Measurements from ENCODE around the gene HSD3B1.

DNA sequence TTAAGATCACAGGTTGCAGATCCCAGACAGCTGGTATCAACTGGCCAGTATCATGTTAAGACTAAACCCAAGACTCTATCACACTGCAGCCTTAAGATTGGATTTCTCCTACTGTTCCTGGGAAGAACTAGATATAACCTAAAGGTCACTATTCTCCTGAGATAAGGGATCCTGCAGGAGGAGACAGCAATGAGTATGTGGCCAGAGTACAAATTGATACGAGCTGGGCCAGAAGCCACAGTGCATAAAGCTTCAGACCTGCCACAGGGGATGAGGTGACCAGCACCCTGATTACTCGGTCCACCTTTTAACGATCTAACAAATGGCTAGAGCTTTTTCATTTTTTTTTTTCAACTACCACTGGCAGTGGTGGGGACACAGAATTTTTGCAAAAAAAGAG lies 31.0 kb downstream of the HSD3B1 start:
- TF ChIP-seq, protein P1, sequence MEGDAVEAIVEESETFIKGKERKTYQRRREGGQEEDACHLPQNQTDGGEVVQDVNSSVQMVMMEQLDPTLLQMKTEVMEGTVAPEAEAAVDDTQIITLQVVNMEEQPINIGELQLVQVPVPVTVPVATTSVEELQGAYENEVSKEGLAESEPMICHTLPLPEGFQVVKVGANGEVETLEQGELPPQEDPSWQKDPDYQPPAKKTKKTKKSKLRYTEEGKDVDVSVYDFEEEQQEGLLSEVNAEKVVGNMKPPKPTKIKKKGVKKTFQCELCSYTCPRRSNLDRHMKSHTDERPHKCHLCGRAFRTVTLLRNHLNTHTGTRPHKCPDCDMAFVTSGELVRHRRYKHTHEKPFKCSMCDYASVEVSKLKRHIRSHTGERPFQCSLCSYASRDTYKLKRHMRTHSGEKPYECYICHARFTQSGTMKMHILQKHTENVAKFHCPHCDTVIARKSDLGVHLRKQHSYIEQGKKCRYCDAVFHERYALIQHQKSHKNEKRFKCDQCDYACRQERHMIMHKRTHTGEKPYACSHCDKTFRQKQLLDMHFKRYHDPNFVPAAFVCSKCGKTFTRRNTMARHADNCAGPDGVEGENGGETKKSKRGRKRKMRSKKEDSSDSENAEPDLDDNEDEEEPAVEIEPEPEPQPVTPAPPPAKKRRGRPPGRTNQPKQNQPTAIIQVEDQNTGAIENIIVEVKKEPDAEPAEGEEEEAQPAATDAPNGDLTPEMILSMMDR (conservative IDR thresholded peaks at IDR 0.05) = no peak
- TF ChIP-seq EZH2 (IDR thresholded peaks at IDR 0.05; ENCODE audit: low read depth) = no peak

All from PC-9 (cell line).